NOMO-1 treated with DMSO at 0.1 percent for 48 hours (cell line): ENCODE data around the gene PSMB7.

Experiments
- DNase-seq: peaks from one replicate; lab custom pipeline; 2025; ENCODE audit not compliant: unreplicated experiment; lab: John Stamatoyannopoulos, UW

The PSMB7 gene

GRCh38 chr9:124346347-124347163 lies 68.7 kb downstream of the PSMB7 start:
- DNase-seq, result no peak

- DNase-seq, result no peak
These were observed 69.4 kb downstream of the PSMB7 start for GRCh38 chr9:124345751-124346281.

GRCh38 chr9:124345063-124345462 lies 70.2 kb downstream of the PSMB7 start:
- no peak for DNase-seq

GRCh38 chr9:124344291-124345050 lies 70.8 kb downstream of the PSMB7 start:
- DNase-seq, result no peak

GRCh38 chr9:124343533-124344290 lies 71.5 kb downstream of the PSMB7 start:
- DNase-seq, result no peak

- DNase-seq, result no peak
These were observed 72.3 kb downstream of the PSMB7 start for GRCh38 chr9:124342776-124343485.

GRCh38 chr9:124342402-124342775 lies 72.9 kb downstream of the PSMB7 start:
- DNase-seq, result no peak

- no peak for DNase-seq
These were observed 73.6 kb downstream of the PSMB7 start for GRCh38 chr9:124341455-124342170.

GRCh38 chr9:124340219-124341069 lies 74.8 kb downstream of the PSMB7 start:
- no peak for DNase-seq

- DNase-seq, result no peak
These were observed 75.6 kb downstream of the PSMB7 start for GRCh38 chr9:124339603-124340146.

- DNase-seq, result no peak
These were observed 77.7 kb downstream of the PSMB7 start for GRCh38 chr9:124337562-124337961.

GRCh38 chr9:124335320-124335707 lies 79.9 kb downstream of the PSMB7 start:
- no peak for DNase-seq

- no peak for DNase-seq
These were observed 80.5 kb downstream of the PSMB7 start for GRCh38 chr9:124334568-124335319.

GRCh38 chr9:124333203-124333579 lies 82.1 kb downstream of the PSMB7 start:
- DNase-seq, result no peak

GRCh38 chr9:124332361-124333202 lies 82.7 kb downstream of the PSMB7 start:
- DNase-seq, result no peak

GRCh38 chr9:124331580-124331979 lies 83.7 kb downstream of the PSMB7 start:
- no peak for DNase-seq

- no peak for DNase-seq
These were observed 85.1 kb downstream of the PSMB7 start for GRCh38 chr9:124330011-124330697.
